ENCODE measurements around the gene TRMT1. TPM values are rescaled to one million over a fixed set of nuclear protein-coding genes. Genes with fewer than 3 reads are reported as not detected.
A peak's percentile ranks its signal among the peaks of the same experiment; 100 is the strongest.
"Not testable (repeated sequence)": the region's sequence is repeated elsewhere in the genome, so short reads cannot be mapped to it uniquely, and the experiment has no call there.

The TRMT1 gene
- total RNA-seq, 1 donor from 2014 or later: 20.3 TPM

- DNase-seq (ENCODE audit: low read depth in 2 of 2): peak in 1 of 2 donors; percentile 19
These were observed 34.5 kb upstream of the TRMT1 start for GRCh38 chr19:13150931-13151604.

GRCh38 chr19:13150187-13150930 is 33.8 kb upstream of the TRMT1 start, which contains the start of the genes IER2 and STX10:
Gene IER2, plus strand, starts transcription at chr19:13150411. Its CDS starts 2,776 bp downstream, at chr19:13153187.
Gene STX10, minus strand, starts transcription at chr19:13150375. Its CDS starts 202 bp downstream, at chr19:13150173.
- DNase-seq (ENCODE audit: low read depth in 2 of 2): peak; percentile 94 to 97

- DNase-seq (ENCODE audit: low read depth in 2 of 2): peak in 1 of 2 donors; percentile 66
These were observed 33.2 kb upstream of the TRMT1 start for GRCh38 chr19:13149628-13150186.

GRCh38 chr19:13149173-13149627 is 32.7 kb upstream of the TRMT1 start:
- DNase-seq (ENCODE audit: low read depth in 2 of 2): not testable (repeated sequence)

- DNase-seq (ENCODE audit: low read depth in 2 of 2): peak in 1 of 2 donors; percentile 49
These were observed 30.4 kb upstream of the TRMT1 start for GRCh38 chr19:13146763-13147563.

GRCh38 chr19:13139633-13140311 is 23.2 kb upstream of the TRMT1 start:
- DNase-seq (ENCODE audit: low read depth in 2 of 2): no peak

GRCh38 chr19:13138916-13139198 is 22.3 kb upstream of the TRMT1 start:
- DNase-seq (ENCODE audit: low read depth in 2 of 2): no peak

GRCh38 chr19:13138171-13138915 is 21.8 kb upstream of the TRMT1 start:
- no peak for DNase-seq (ENCODE audit: low read depth in 2 of 2)

GRCh38 chr19:13137290-13137794 is 20.8 kb upstream of the TRMT1 start:
- DNase-seq (ENCODE audit: low read depth in 2 of 2): no peak

- no peak for DNase-seq (ENCODE audit: low read depth in 2 of 2)
These were observed 18.8 kb upstream of the TRMT1 start for GRCh38 chr19:13135068-13136062.

GRCh38 chr19:13134626-13135025 is 18.1 kb upstream of the TRMT1 start:
- no peak for DNase-seq (ENCODE audit: low read depth in 2 of 2)

- peak; percentile 88 to 95 for DNase-seq (ENCODE audit: low read depth in 2 of 2)
These were observed 16.8 kb upstream of the TRMT1 start for GRCh38 chr19:13133241-13133870.

- DNase-seq (ENCODE audit: low read depth in 2 of 2): no peak
These were observed 16.1 kb upstream of the TRMT1 start for GRCh38 chr19:13132471-13133180.

- no peak for DNase-seq (ENCODE audit: low read depth in 2 of 2)
These were observed 14.4 kb upstream of the TRMT1 start for GRCh38 chr19:13130886-13131490.

GRCh38 chr19:13129384-13129783 is 12.8 kb upstream of the TRMT1 start:
- DNase-seq (ENCODE audit: low read depth in 2 of 2): no peak

GRCh38 chr19:13128583-13128982 is 12.0 kb upstream of the TRMT1 start:
- DNase-seq (ENCODE audit: low read depth in 2 of 2): no peak

- DNase-seq (ENCODE audit: low read depth in 2 of 2): no peak
These were observed 11.5 kb upstream of the TRMT1 start for GRCh38 chr19:13127811-13128575.

Data from dermis microvascular lymphatic vessel endothelial cell (primary cell).